Loucy (cell line): ENCODE data around the gene MFAP3L.

ENCODE experiments used
- CTCF ChIP-seq: fragments of 200-600 bp; sonication (generic); conservative IDR thresholded peaks from 2 replicates; pipeline ENCODE4 v1.5.1; 2014; ENCODE audit warnings: mild to moderate bottlenecking, antibody characterized with exemption, low read length
- EZH2phosphoT487 ChIP-seq: fragments of 200-600 bp; IDR thresholded peaks from 2 replicates; pipeline ENCODE4 v1.6.1; 2018; ENCODE audit warnings: antibody characterized with exemption, mild to moderate bottlenecking, moderate library complexity, borderline replicate concordance

- no peak for TF ChIP-seq CTCF
- no peak for TF ChIP-seq EZH2phosphoT487
Observed at GRCh38 chr4:169985881-169986280, 40.3 kb downstream of the MFAP3L start.
